ENCODE measurements around the gene S100B. TPM values are rescaled to one million over a fixed set of nuclear protein-coding genes. Genes with fewer than 3 reads are reported as not detected.
A peak's percentile ranks its signal among the peaks of the same experiment; 100 is the strongest.

The S100B gene
- total and polyA plus RNA-seq, 7 experiments from 2014 or later, result 0.27 to 7.0 (median 0.97) TPM

- Histone ChIP-seq H3K27me3 (ENCODE audit: control insufficient read depth in 2 of 2, insufficient read depth in 2 of 2, low read length in 2 of 2) (no peaks in the 10 kb centered on the region), H3K9me3 (ENCODE audit: control insufficient read depth in 2 of 3, low read length in 3 of 3) (peaks cover 0 to 4% (median 3%) of the 10 kb centered on the region in 3 experiments), H3K4me1 (ENCODE audit: control insufficient read depth in 2 of 2, insufficient read depth in 2 of 2, low read length in 2 of 2) (peaks cover 0 to 3% of the 10 kb centered on the region in 2 donors), H3K27ac (ENCODE audit: low read depth, low read length) (no peak overlapping the region), H3K36me3 (ENCODE audit: control insufficient read depth in 2 of 3, insufficient read depth in 3 of 3, low read length in 3 of 3) (no peaks in the 10 kb centered on the region), H3K4me3 (ENCODE audit: low read length) (no peak overlapping the region)
- peaks cover 4 to 36% (median 12%) of the 10 kb centered on the region in 11 donors for H3K9me3 Mint-ChIP-seq
- peak overlapping the region in 1 of 9 donors; percentile 41 for H3K27ac Mint-ChIP-seq
- no peak for DNase-seq
- ATAC-seq, result no peak
- peaks cover 0 to 49% (median 34%) of the 10 kb centered on the region in 7 donors for H3K4me1 Mint-ChIP-seq
- no peak overlapping the region for H3K4me3 Mint-ChIP-seq
- ChIA-PET CTCF (no interaction called here), POLR2A (interaction anchor here (2.8 kb wide), 1 partner anchor 8 kb away, joined by 9 read pairs; the partner anchor contains the start of gene S100B)
- H3K36me3 Mint-ChIP-seq, result peaks cover 0 to 26% (median 4%) of the 10 kb centered on the region in 5 donors
- intact Hi-C loops (cut with micrococcal nuclease), result no loop called here
- peaks cover 0 to 36% (median 0%) of the 10 kb centered on the region in 5 donors for H3K27me3 Mint-ChIP-seq
Observed at GRCh38 chr21:46613391-46613790, 8.5 kb upstream of the S100B start.

GRCh38 chr21:46610018-46610701, 5.3 kb upstream of the S100B start:
- H3K4me1 Mint-ChIP-seq, result peaks cover 20 to 60% (median 44%) of the 10 kb centered on the region in 7 donors
- ChIA-PET POLR2A (interaction anchor here (1.0 to 3.3 kb wide), 4 partner anchors 9 to 50 kb away, joined by 3 to 19 read pairs (median 4); partner anchors contain the start of gene PRMT2), CTCF (no interaction called here)
- DNase-seq (no peak), ATAC-seq (no peak)
- Histone ChIP-seq H3K27ac (ENCODE audit: low read depth, low read length) (no peak overlapping the region), H3K4me1 (ENCODE audit: control insufficient read depth in 2 of 2, insufficient read depth in 2 of 2, low read length in 2 of 2) (peaks cover 20 to 29% of the 10 kb centered on the region in 2 donors), H3K36me3 (ENCODE audit: control insufficient read depth in 2 of 3, insufficient read depth in 3 of 3, low read length in 3 of 3) (no peaks in the 10 kb centered on the region), H3K27me3 (ENCODE audit: control insufficient read depth in 2 of 2, insufficient read depth in 2 of 2, low read length in 2 of 2) (no peaks in the 10 kb centered on the region), H3K9me3 (ENCODE audit: control insufficient read depth in 2 of 3, low read length in 3 of 3) (peaks cover 0 to 4% (median 3%) of the 10 kb centered on the region in 3 experiments), H3K4me3 (ENCODE audit: low read length) (no peak overlapping the region)
- peaks cover 0 to 22% (median 4%) of the 10 kb centered on the region in 5 donors for H3K36me3 Mint-ChIP-seq
- no peak overlapping the region for H3K4me3 Mint-ChIP-seq
- peaks cover 0 to 36% (median 12%) of the 10 kb centered on the region in 11 donors for H3K9me3 Mint-ChIP-seq
- H3K27me3 Mint-ChIP-seq, result peaks cover 0 to 22% (median 0%) of the 10 kb centered on the region in 5 donors
- no peak overlapping the region for H3K27ac Mint-ChIP-seq
- intact Hi-C loops (cut with micrococcal nuclease), result no loop called here

- no peak overlapping the region for H3K4me3 ChIP-seq (ENCODE audit: low read length)
- H3K27ac Mint-ChIP-seq, result peak overlapping the region in 1 of 9 donors; percentile 89
- peaks cover 0 to 4% (median 3%) of the 10 kb centered on the region in 3 experiments for H3K9me3 ChIP-seq (ENCODE audit: control insufficient read depth in 2 of 3, low read length in 3 of 3)
- no peaks in the 10 kb centered on the region for H3K36me3 ChIP-seq (ENCODE audit: control insufficient read depth in 2 of 3, insufficient read depth in 3 of 3, low read length in 3 of 3)
- H3K27me3 Mint-ChIP-seq, result peaks cover 0 to 7% (median 0%) of the 10 kb centered on the region in 5 donors
- no peak overlapping the region for H3K27ac ChIP-seq (ENCODE audit: low read depth, low read length)
- peaks cover 0 to 13% (median 0%) of the 10 kb centered on the region in 5 donors for H3K36me3 Mint-ChIP-seq
- H3K9me3 Mint-ChIP-seq, result peaks cover 0 to 36% (median 9%) of the 10 kb centered on the region in 11 donors
- intact Hi-C loops (cut with micrococcal nuclease), result loop anchor here in 1 of 2 donors (5.0 kb wide), 1 partner anchor 41 kb away; no protein-coding TSS in a partner anchor
- ChIA-PET CTCF (no interaction called here), POLR2A (interaction anchor here (0.7 to 3.3 kb wide), 6 partner anchors 13 to 56 kb away, joined by 3 to 19 read pairs (median 4); partner anchors contain the start of gene PRMT2)
- H3K4me1 ChIP-seq (ENCODE audit: control insufficient read depth in 2 of 2, insufficient read depth in 2 of 2, low read length in 2 of 2), result peaks cover 25 to 34% of the 10 kb centered on the region in 2 donors
- DNase-seq (no peak), ATAC-seq (no peak)
- H3K4me3 Mint-ChIP-seq, result peak overlapping the region in 1 of 10 donors; percentile 26
- H3K4me1 Mint-ChIP-seq, result peaks cover 28 to 62% (median 53%) of the 10 kb centered on the region in 7 donors
- H3K27me3 ChIP-seq (ENCODE audit: control insufficient read depth in 2 of 2, insufficient read depth in 2 of 2, low read length in 2 of 2), result no peaks in the 10 kb centered on the region
Observed at GRCh38 chr21:46608672-46609111, 3.8 kb upstream of the S100B start.

- Histone ChIP-seq H3K36me3 (ENCODE audit: control insufficient read depth in 2 of 3, insufficient read depth in 3 of 3, low read length in 3 of 3) (no peaks in the 10 kb centered on the region), H3K27me3 (ENCODE audit: control insufficient read depth in 2 of 2, insufficient read depth in 2 of 2, low read length in 2 of 2) (no peaks in the 10 kb centered on the region), H3K4me1 (ENCODE audit: control insufficient read depth in 2 of 2, insufficient read depth in 2 of 2, low read length in 2 of 2) (peaks cover 25 to 34% of the 10 kb centered on the region in 2 donors), H3K9me3 (ENCODE audit: control insufficient read depth in 2 of 3, low read length in 3 of 3) (peaks cover 0 to 4% (median 3%) of the 10 kb centered on the region in 3 experiments), H3K4me3 (ENCODE audit: low read length) (no peak overlapping the region), H3K27ac (ENCODE audit: low read depth, low read length) (no peak overlapping the region)
- Mint-ChIP-seq H3K4me1 (peaks cover 28 to 66% (median 56%) of the 10 kb centered on the region in 7 donors), H3K27me3 (peaks cover 0 to 1% (median 0%) of the 10 kb centered on the region in 5 donors), H3K9me3 (peaks cover 0 to 30% (median 7%) of the 10 kb centered on the region in 11 donors), H3K36me3 (peaks cover 0 to 13% (median 0%) of the 10 kb centered on the region in 5 donors), H3K27ac (peak overlapping the region in 4 of 9 donors; percentile 77 to 90 (median 86)), H3K4me3 (peak overlapping the region in 3 of 10 donors; percentile 9 to 26 (median 16))
- CTCF ChIA-PET, result no interaction called here
- DNase-seq (no peak), ATAC-seq (no peak)
- intact Hi-C loops (cut with micrococcal nuclease), result loop anchor here in 1 of 2 donors (2.0 to 5.0 kb wide), 3 partner anchors 15 to 40 kb away; no protein-coding TSS in a partner anchor
- POLR2A ChIA-PET, result interaction anchor here (0.7 to 3.3 kb wide), 3 partner anchors 14 to 278 kb away, joined by 3 to 19 read pairs (median 10); partner anchors contain the start of gene PRMT2
Observed at GRCh38 chr21:46607636-46608035, 2.8 kb upstream of the S100B start.

- peaks cover 0 to 18% (median 3%) of the 10 kb centered on the region in 11 donors for H3K9me3 Mint-ChIP-seq
- no peaks in the 10 kb centered on the region for H3K36me3 ChIP-seq (ENCODE audit: control insufficient read depth in 2 of 3, insufficient read depth in 3 of 3, low read length in 3 of 3)
- H3K4me1 Mint-ChIP-seq, result peaks cover 28 to 78% (median 64%) of the 10 kb centered on the region in 7 donors
- DNase-seq, result no peak
- peak overlapping the region; percentile 56 to 94 (median 89) for H3K27ac Mint-ChIP-seq
- no peak for ATAC-seq
- no peaks in the 10 kb centered on the region for H3K27me3 ChIP-seq (ENCODE audit: control insufficient read depth in 2 of 2, insufficient read depth in 2 of 2, low read length in 2 of 2)
- peak overlapping the region; percentile 22 for H3K4me3 ChIP-seq (ENCODE audit: low read length)
- H3K36me3 Mint-ChIP-seq, result peaks cover 0 to 7% (median 0%) of the 10 kb centered on the region in 5 donors
- peaks cover 25 to 34% of the 10 kb centered on the region in 2 donors for H3K4me1 ChIP-seq (ENCODE audit: control insufficient read depth in 2 of 2, insufficient read depth in 2 of 2, low read length in 2 of 2)
- H3K27ac ChIP-seq (ENCODE audit: low read depth, low read length), result peak overlapping the region; percentile 53
- H3K4me3 Mint-ChIP-seq, result peak overlapping the region; percentile 64 to 88 (median 73)
- ChIA-PET POLR2A (interaction anchor here (0.8 to 2.8 kb wide), 14 partner anchors 9 to 148 kb away, joined by 3 to 13 read pairs (median 5); partner anchors contain the start of genes DIP2A and PRMT2), CTCF (interaction anchor here (0.7 to 1.2 kb wide), 3 partner anchors 15 to 184 kb away, joined by 3 to 5 read pairs (median 3); no protein-coding TSS in a partner anchor)
- H3K27me3 Mint-ChIP-seq, result peaks cover 0 to 1% (median 0%) of the 10 kb centered on the region in 5 donors
- intact Hi-C loops (cut with micrococcal nuclease), result loop anchor here in 1 of 2 donors (1.0 to 5.0 kb wide), 4 partner anchors 16 to 39 kb away; no protein-coding TSS in a partner anchor
- peaks cover 0 to 4% (median 3%) of the 10 kb centered on the region in 3 experiments for H3K9me3 ChIP-seq (ENCODE audit: control insufficient read depth in 2 of 3, low read length in 3 of 3)
Observed at GRCh38 chr21:46606427-46606813, 1.5 kb upstream of the S100B start.

All from naive thymus-derived CD4-positive, alpha-beta T cell (primary cell).